Neural cell (in vitro differentiated cells): Measurements from ENCODE around the gene ANKAR. TPM values are rescaled to one million over a fixed set of nuclear protein-coding genes. Genes with fewer than 3 reads are reported as not detected.
"Not testable (repeated sequence)": the region's sequence is repeated elsewhere in the genome, so short reads cannot be mapped to it uniquely, and the experiment has no call there.

Experiments
- H2AFZ ChIP-seq: fragments of 200-600, 300-800 bp; sonication (generic), shearing (Covaris generic); 2 replicates; pipeline ENCODE4 v1.6.0; 2014; ENCODE audit warnings: low read depth, mild to moderate bottlenecking, antibody characterized with exemption, low read length, moderate library complexity
- H3F3A ChIP-seq: fragments of 200-600 bp; shearing (Covaris generic); 2 replicates; pipeline ENCODE4 v1.6.1; 2016; ENCODE audit warnings: mild to moderate bottlenecking, moderate library complexity, mixed read lengths, antibody characterized with exemption, low read length; ENCODE audit not compliant: insufficient read depth, poor library complexity, severe bottlenecking
- H3K27ac ChIP-seq: fragments of 200-600, 300-800 bp; sonication (generic), shearing (Covaris generic); 2 replicates; pipeline ENCODE4 v1.5.1; 2014; ENCODE audit warnings: mild to moderate bottlenecking, low read length, moderate library complexity
- H3K27me3 ChIP-seq: fragments of 300-800, 200-600 bp; sonication (generic), shearing (Covaris generic); 2 replicates; pipeline ENCODE4 v1.6.0; 2014; ENCODE audit warnings: mild to moderate bottlenecking, low read depth, low read length, moderate library complexity; ENCODE audit not compliant: insufficient read depth
- H3K36me3 ChIP-seq: fragments of 300-800, 200-600 bp; sonication (generic), shearing (Covaris generic); 2 replicates; pipeline ENCODE4 v1.5.1; 2014; ENCODE audit warnings: mild to moderate bottlenecking, antibody characterized with exemption, low read length, moderate library complexity; ENCODE audit not compliant: insufficient read depth
- H3K4me2 ChIP-seq: fragments of 300-800, 200-600 bp; sonication (generic), shearing (Covaris generic); 2 replicates; pipeline ENCODE4 v1.6.0; 2014; ENCODE audit warnings: mild to moderate bottlenecking, low read length
- H3K4me3 ChIP-seq: fragments of 300-800, 200-600 bp; sonication (generic), shearing (Covaris generic); 2 replicates; pipeline ENCODE4 v1.5.1; 2014; ENCODE audit warnings: mild to moderate bottlenecking, low read length, moderate library complexity
- H3K79me2 ChIP-seq: fragments of 200-600 bp; shearing (Covaris generic); replicated peaks from 2 replicates; pipeline ENCODE4 v1.6.0; 2014; ENCODE audit warnings: mild to moderate bottlenecking, low read length, moderate library complexity; ENCODE audit not compliant: insufficient read depth
- H3K9ac ChIP-seq: fragments of 300-800, 200-600 bp; sonication (generic), shearing (Covaris generic); 2 replicates; pipeline ENCODE4 v1.6.1; 2016; ENCODE audit warnings: mild to moderate bottlenecking, low read length, mixed read lengths
- H3K9me2 ChIP-seq: fragments of 200-600 bp; shearing (Covaris generic); 2 replicates; pipeline ENCODE4 v1.6.1; 2016; ENCODE audit warnings: mild to moderate bottlenecking, low read length, mixed read lengths; ENCODE audit not compliant: insufficient read depth
- H3K9me3 ChIP-seq: fragments of 200-600, 300-800 bp; sonication (generic), shearing (Covaris generic); 2 replicates; pipeline ENCODE4 v1.6.1; 2016; ENCODE audit warnings: mild to moderate bottlenecking, mixed run types, low read length, moderate library complexity, mixed read lengths
- H4K20me1 ChIP-seq: fragments of 200-600 bp; shearing (Covaris generic); 2 replicates; pipeline ENCODE4 v1.6.1; 2016; ENCODE audit warnings: mild to moderate bottlenecking, mixed run types; ENCODE audit not compliant: insufficient read depth
- EP300 ChIP-seq: fragments of 450-650 bp; conservative IDR thresholded peaks from 2 replicates; pipeline ENCODE4 v1.6.1; 2014; ENCODE audit warnings: antibody characterized with exemption, mild to moderate bottlenecking, moderate library complexity; ENCODE audit not compliant: poor library complexity, severe bottlenecking
- EZH2 ChIP-seq: fragments of 200-600, 300-800 bp; shearing (Covaris generic), sonication (generic); IDR thresholded peaks from 2 replicates; pipeline ENCODE4 v1.6.1; 2014; ENCODE audit warnings: antibody characterized with exemption, low read length, borderline replicate concordance, mild to moderate bottlenecking; ENCODE audit not compliant: insufficient read depth, poor library complexity, severe bottlenecking
- MXI1 ChIP-seq: fragments of 450-650 bp; conservative IDR thresholded peaks from 2 replicates; pipeline ENCODE4 v1.6.1; 2014; ENCODE audit warnings: antibody characterized with exemption, mild to moderate bottlenecking; ENCODE audit not compliant: poor library complexity, severe bottlenecking
- POLR2AphosphoS5 ChIP-seq: IDR thresholded peaks from 2 replicates; pipeline ENCODE4 v1.6.1; 2012
- RAD21 ChIP-seq: fragments of 450-650 bp; conservative IDR thresholded peaks from 2 replicates; pipeline ENCODE4 v1.6.1; 2014; ENCODE audit warnings: antibody characterized with exemption, mild to moderate bottlenecking, moderate library complexity
- SMC3 ChIP-seq: fragments of 450-650 bp; conservative IDR thresholded peaks from 2 replicates; pipeline ENCODE4 v1.6.1; 2014; ENCODE audit warnings: antibody characterized with exemption, mild to moderate bottlenecking, moderate library complexity; ENCODE audit not compliant: poor library complexity
- TAF1 ChIP-seq: IDR thresholded peaks from 2 replicates; pipeline ENCODE4 v1.6.1; 2012; ENCODE audit warnings: low read depth
- polyA plus RNA-seq: library from polyadenylated mRNA; depleted of rRNA; stranded (reverse); fragments of >200 nt; gene quantifications from 2 replicates; pipeline ENCODE4 v1.2.3, GENCODE V29; 2014
- TF ChIP-seq, protein P1 (sequence below): fragments of 450-650 bp; IDR thresholded peaks from 2 replicates; pipeline ENCODE4 v1.5.1; 2014; ENCODE audit warnings: antibody characterized with exemption, mild to moderate bottlenecking, moderate library complexity; ENCODE audit not compliant: poor library complexity, severe bottlenecking
- TF ChIP-seq, protein P2 (sequence below): IDR thresholded peaks from 2 replicates; pipeline ENCODE4 v1.6.1; 2012; ENCODE audit warnings: borderline replicate concordance

Gene ANKAR
- polyA plus RNA-seq, 1 donor from 2014 or later = 7.4 TPM

DNA sequence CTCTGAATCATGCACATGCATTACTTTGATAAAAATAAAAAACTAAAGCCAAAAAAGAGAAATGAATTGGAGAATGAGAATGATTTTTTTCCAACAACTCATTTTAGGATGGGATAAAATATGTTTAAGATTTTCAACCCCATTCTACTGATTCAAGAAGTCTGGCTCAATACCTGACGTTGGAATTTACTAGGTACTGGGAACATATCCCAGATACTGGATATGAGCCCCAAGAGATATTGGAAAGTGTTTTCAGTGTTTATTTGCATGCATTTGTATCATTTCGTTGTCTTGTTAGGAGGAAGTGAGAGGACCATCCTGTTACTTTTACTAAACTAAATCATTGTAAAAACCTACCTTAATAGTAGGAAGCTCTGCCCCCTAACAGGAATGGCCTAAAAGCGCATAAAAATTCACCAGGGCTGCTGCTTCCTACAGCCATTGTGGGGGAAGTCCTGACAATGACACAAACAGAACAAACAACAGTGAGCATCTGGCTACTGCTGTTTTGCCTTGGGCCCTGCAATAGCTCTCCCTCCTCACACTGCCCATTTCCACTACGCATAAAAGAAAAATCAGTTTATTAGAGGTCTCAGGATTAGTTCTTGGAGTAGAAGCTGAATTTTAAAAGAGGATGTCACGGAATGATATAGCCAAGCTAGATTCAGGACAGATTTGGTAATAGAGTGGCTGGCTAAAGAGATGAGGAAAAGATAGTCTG lies 35.2 kb downstream of the ANKAR start:
- H2AFZ ChIP-seq = no peak overlapping the region
- H3K4me3 ChIP-seq = no peak overlapping the region
- no peaks in the 10 kb centered on the region for H3K79me2 ChIP-seq
- no peaks in the 10 kb centered on the region for H3K36me3 ChIP-seq
- H3K27me3 ChIP-seq = no peaks in the 10 kb centered on the region
- no peak overlapping the region for H3K9ac ChIP-seq
- TF ChIP-seq, protein P1, sequence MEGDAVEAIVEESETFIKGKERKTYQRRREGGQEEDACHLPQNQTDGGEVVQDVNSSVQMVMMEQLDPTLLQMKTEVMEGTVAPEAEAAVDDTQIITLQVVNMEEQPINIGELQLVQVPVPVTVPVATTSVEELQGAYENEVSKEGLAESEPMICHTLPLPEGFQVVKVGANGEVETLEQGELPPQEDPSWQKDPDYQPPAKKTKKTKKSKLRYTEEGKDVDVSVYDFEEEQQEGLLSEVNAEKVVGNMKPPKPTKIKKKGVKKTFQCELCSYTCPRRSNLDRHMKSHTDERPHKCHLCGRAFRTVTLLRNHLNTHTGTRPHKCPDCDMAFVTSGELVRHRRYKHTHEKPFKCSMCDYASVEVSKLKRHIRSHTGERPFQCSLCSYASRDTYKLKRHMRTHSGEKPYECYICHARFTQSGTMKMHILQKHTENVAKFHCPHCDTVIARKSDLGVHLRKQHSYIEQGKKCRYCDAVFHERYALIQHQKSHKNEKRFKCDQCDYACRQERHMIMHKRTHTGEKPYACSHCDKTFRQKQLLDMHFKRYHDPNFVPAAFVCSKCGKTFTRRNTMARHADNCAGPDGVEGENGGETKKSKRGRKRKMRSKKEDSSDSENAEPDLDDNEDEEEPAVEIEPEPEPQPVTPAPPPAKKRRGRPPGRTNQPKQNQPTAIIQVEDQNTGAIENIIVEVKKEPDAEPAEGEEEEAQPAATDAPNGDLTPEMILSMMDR = no peak
- no peaks in the 10 kb centered on the region for H4K20me1 ChIP-seq
- no peaks in the 10 kb centered on the region for H3F3A ChIP-seq
- H3K27ac ChIP-seq = no peak overlapping the region
- no peak overlapping the region for H3K4me2 ChIP-seq
- H3K9me2 ChIP-seq = no peaks in the 10 kb centered on the region
- H3K9me3 ChIP-seq = no peaks in the 10 kb centered on the region

DNA sequence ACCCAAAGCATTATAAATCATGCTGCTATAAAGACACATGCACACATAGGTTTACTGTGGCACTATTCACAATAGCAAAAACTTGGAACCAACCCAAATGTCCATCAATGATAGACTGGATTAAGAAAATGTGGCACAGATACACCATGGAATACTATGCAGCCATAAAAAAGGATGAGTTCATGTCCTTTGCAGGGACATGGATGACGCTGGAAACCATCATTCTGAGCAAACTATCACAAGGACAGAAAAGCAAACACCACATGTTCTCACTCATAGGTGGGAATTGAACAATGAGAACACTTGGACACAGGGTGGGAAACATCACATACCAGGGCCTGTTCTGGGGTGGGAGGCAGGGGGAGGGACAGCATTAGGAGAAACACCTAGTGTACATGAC lies 43.1 kb downstream of the ANKAR start:
- H3K27ac ChIP-seq = not testable (repeated sequence)

DNA sequence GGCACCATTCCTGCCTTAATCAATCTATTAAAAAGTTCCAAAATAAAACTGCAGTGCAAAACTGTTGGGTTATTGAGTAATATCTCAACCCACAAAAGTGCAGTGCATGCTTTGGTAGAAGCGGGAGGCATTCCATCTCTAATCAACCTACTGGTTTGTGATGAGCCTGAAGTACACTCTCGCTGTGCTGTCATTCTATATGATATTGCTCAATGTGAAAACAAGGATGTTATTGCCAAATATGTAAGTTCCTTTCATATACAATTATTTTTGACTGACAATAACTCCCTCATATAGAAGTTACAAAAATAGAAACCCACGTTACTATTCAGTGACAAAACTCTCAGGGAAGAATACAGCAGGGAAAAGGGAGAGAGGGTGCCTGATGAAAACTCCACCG lies 45.1 kb downstream of the ANKAR start:
- Histone ChIP-seq H3K27me3 (no peaks in the 10 kb centered on the region), H3K27ac (no peak overlapping the region), H3K79me2 (no peaks in the 10 kb centered on the region), H3K4me2 (no peak overlapping the region), H3K9ac (no peak overlapping the region), H3F3A (no peaks in the 10 kb centered on the region), H3K36me3 (no peaks in the 10 kb centered on the region), H3K4me3 (no peak overlapping the region), H4K20me1 (no peaks in the 10 kb centered on the region), H3K9me3 (no peaks in the 10 kb centered on the region), H2AFZ (no peak overlapping the region), H3K9me2 (no peaks in the 10 kb centered on the region)
- TF ChIP-seq, protein P2, sequence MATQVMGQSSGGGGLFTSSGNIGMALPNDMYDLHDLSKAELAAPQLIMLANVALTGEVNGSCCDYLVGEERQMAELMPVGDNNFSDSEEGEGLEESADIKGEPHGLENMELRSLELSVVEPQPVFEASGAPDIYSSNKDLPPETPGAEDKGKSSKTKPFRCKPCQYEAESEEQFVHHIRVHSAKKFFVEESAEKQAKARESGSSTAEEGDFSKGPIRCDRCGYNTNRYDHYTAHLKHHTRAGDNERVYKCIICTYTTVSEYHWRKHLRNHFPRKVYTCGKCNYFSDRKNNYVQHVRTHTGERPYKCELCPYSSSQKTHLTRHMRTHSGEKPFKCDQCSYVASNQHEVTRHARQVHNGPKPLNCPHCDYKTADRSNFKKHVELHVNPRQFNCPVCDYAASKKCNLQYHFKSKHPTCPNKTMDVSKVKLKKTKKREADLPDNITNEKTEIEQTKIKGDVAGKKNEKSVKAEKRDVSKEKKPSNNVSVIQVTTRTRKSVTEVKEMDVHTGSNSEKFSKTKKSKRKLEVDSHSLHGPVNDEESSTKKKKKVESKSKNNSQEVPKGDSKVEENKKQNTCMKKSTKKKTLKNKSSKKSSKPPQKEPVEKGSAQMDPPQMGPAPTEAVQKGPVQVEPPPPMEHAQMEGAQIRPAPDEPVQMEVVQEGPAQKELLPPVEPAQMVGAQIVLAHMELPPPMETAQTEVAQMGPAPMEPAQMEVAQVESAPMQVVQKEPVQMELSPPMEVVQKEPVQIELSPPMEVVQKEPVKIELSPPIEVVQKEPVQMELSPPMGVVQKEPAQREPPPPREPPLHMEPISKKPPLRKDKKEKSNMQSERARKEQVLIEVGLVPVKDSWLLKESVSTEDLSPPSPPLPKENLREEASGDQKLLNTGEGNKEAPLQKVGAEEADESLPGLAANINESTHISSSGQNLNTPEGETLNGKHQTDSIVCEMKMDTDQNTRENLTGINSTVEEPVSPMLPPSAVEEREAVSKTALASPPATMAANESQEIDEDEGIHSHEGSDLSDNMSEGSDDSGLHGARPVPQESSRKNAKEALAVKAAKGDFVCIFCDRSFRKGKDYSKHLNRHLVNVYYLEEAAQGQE = no peak
- no peak for TF ChIP-seq SMC3
- TF ChIP-seq RAD21 = no peak
- TF ChIP-seq EP300 = no peak
- no peak for TF ChIP-seq EZH2
- no peak for TF ChIP-seq MXI1
- TF ChIP-seq TAF1 = no peak
- TF ChIP-seq, protein P1 = no peak
- no peak for TF ChIP-seq POLR2AphosphoS5

More for the DNA sequence above, 43.1 kb downstream of the ANKAR start:
- H3K9ac ChIP-seq, H2AFZ ChIP-seq, H3K9me2 ChIP-seq, H3K36me3 ChIP-seq, H3F3A ChIP-seq, H4K20me1 ChIP-seq, H3K4me2 ChIP-seq, H3K4me3 ChIP-seq, H3K9me3 ChIP-seq, H3K79me2 ChIP-seq, H3K27me3 ChIP-seq: not testable (repeated sequence)
